Ramos (cell line): ENCODE data around the gene TSPAN14.

Experiments used
- in situ Hi-C: fragments of 300-500 bp; cut with MboI; formaldehyde crosslinking; loops from one replicate; pipeline ENCODE4 v1.14.3; 2022; ENCODE audit warnings: low sequenced_read_pairs; ENCODE audit not compliant: unreplicated experiment

The TSPAN14 gene

DNA sequence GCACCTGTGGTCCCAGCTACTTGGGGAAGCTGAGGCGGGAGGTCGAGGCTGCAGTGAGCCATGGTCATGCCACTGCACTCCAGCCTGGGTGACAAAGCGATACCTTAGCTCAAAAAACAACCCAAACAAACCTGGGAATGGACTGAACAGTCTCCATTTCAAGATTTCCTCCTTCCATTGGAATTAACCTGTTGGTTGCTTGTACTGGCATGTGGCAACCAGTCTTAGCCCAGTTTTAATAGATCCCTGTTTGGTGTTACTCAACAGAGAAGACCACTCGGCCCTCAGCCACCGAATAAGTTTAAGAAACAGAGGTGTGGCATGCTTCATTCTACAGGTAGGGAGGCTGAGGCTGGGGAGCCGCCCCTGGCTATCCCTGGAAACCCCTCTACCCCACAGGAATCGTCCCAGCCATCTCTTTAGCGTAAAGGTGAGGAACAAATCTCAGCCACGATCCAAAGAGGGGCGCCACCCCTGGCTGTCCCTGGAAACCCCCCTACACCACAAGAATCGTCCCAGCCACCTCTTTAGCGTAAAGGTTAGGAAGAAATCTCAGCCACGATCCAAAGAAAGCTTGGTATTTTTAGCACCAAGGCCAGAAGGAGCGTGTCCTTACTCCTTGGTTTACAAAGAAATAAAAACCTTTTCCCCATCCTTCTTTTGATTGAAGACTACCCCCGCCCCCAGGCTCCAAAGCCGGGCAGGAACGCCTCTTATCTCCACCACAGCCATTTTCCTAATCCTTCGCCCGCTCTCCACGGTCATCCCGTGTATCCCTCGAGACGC, 861 bp upstream of the TSPAN14 start:
- in situ Hi-C loops, result loop anchor here (10.0 to 25.0 kb wide), 3 partner anchors 268 to 1366 kb away; no protein-coding TSS in a partner anchor

DNA sequence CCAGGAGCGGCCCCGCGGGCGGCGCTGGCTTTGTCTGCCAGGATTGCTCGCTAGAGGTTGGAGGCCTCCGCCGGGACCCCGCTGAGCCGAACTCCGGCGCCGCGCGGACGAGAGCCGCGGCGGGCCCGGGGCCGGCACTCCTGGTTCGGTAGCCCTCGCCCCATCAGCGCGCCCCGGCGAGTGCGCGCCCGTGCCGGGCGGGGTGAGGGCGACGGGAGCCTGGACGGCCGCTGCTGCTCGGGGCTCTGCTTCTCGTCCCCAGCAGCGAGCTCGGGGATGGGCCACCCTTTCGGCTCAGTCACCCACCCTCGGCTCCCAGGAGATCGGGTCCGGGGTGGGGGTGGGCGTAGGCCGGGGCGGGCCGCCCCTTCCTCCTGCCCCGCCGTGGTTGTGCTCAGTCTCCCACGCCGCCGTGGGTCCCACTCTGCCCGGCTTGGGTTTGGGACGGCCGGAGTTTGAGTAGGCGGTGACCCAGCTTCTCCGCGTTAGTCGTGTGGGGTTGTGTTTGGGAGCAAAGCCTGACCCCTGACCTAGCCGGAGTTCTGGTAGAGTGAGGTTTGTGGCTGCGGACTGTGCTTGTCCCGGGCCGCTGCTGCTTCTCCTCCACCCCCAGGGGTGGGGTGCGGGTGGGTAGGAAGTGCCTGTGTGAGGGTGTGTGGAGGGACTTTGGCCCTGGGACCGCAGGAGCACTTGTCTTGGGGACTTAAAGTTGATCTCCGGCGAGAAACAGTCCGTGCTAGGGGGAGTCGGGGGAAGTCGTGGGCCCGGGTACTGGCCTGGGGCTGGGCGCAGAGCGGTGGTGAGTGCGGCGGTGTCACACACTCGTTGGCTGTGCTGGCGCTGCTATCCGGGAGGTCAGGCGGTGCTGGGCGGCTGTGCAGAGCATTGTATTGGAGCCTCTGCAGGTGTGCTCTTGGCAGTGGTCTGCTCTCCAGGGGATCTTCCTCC, 677 bp downstream of the TSPAN14 start:
- in situ Hi-C loops, result loop anchor here (10.0 to 25.0 kb wide), 3 partner anchors 270 to 1367 kb away; no protein-coding TSS in a partner anchor

DNA sequence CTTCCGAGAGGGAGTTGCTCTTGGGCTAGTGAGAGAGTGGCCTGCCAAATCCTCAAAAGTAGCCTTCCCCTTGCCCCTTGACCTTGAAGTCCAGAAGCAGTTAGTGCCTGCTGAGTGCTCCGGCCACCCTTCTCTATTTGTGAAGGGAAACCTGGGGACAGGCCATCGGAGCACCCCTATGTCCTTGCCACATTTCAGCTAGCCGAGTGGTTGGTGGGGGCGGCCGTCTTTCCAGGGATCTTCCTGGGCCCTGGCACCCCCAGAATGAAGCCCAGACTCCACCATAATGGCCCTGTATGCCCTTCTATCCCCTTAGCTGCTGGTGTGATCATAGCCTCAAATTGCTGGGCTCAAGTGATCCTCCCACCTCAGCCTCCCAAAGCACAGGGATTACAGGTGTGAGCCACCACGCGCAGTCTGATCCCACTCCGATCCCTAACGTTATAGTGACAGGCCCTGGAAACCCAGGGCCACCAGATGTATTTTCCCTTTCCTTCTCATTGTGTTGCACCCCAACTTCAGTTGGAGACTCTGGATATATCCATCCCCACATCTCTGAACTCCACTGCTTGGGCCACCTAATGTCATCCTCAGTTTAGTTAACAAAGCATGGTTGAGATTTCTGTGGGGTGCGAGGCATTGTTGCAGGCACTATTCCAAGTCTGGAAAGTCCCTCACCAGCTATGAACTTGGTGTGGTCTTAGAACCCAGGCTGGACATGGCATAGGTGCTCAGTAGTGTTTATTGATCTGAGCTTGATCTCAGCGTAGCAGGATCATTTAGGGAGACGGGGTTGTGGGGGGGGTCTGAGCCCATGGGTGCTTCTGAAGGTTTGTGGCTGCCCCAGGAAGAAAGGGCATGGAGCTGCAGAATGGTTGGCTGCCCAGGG, 1.6 kb downstream of the TSPAN14 start:
- in situ Hi-C loops, result loop anchor here (10.0 to 25.0 kb wide), 3 partner anchors 271 to 1368 kb away; no protein-coding TSS in a partner anchor

DNA sequence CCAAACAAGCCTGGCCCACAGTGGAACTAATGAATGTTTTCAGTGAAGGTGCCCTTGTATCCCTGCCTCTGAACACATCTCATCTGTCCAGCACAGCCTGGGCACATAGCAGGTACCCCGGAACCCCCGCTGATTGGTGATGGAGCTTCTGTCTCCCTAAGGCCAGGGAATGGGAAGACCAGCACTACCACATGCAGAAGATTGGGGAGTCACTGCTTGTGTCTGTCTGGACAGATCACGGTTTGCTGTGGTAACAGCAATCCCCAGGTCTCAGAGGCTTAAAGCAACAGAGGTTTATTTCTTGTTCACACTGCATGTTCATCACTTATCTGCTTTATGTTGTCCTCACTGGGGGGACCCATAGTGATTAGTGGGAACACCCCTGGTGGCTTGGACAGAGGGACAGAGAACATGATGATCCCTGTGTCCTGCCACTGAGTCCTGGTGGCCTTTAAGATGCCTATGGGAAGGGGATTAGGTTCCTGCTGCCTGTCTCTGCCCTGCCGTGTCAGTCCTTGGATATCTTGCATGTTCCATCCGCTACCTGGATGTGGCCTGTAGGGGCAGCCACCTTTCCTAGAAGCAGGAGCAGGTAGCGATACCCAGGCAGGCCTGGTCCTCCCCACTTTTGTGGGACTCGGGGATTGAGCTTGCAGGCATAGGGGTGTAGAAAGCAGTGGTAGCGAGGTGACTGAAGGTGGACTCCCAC, 3.6 kb downstream of the TSPAN14 start:
- in situ Hi-C loops, result loop anchor here (10.0 to 25.0 kb wide), 3 partner anchors 273 to 1370 kb away; no protein-coding TSS in a partner anchor

DNA sequence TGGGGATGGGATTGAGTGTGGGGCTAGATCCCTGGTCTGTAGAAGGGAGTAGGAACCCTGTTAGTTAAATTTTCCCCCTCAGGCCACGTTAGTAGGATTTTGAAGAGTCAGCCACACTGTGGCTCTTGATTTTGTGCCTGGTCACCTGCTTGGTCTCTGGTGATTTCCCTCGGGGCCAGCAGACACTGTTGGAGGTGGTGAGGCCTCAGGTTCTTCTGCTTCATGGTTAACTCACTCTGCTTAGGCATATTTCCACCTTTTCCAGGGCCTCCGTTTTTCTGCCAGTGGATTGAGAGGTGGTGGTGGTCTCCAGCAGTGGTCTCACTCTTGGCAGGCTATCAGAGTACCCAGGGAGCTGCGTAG, 4.1 kb downstream of the TSPAN14 start:
- in situ Hi-C loops, result loop anchor here (10.0 to 25.0 kb wide), 3 partner anchors 273 to 1371 kb away; no protein-coding TSS in a partner anchor

DNA sequence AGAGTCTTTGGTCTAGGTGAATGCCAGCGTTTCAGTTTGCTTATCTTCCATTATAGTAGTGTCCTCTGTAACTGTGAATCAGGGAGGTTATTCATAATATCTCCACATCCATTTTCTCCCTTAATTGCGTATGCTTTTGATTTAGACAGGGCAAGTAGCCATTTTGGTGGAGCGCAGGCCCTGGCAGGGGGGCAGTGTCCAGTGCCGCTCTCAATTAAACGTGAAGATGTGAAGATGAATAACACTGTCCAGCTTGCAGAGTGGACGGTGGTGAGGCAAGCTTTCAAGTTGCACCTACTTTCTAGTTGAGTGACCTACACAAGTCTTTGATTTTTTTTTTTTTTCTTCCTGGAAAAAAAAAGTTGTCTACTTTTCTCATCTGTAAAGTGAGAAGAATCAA, 4.5 kb downstream of the TSPAN14 start:
- in situ Hi-C loops, result loop anchor here (10.0 to 25.0 kb wide), 3 partner anchors 274 to 1371 kb away; no protein-coding TSS in a partner anchor

DNA sequence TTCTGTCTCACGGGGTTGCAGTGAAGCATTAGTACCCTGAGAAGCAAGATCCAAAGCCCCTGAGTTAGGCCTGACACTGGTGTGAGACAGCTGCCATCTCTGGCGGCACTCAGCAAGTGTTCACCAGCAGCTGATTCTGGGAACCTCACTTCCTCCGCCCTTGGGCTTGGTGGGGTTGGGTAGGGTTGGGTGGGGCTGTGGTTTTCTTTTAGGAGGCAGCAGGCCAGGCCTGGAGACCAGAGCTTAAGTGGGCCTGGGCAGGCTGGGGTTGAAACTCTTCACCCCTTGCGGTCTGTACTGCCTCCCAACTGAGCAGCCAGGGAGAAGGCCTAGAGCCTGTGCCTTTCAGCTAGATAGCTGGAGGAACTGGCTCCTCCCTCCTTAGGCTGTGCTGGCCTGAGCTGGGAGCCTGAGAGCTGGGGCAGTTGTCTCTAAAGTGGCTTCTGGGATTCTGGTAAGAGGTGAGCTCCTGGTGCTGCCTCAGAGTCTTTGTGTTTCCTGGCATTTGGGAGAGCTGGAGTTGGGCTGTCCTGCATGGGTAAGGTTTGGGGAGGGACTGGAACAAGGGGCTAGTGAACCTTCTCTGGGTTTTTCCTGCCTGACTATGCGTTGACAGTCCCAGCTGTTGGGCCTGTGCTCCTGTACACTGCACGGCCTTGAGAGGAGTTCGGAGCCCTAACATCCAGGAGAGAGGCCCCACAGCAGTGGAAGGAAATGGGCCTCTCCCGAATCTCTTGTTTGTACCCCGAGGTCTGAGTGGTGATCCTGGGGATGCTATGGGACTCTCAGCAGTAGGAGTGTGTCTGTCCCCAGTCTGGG, 5.1 kb downstream of the TSPAN14 start:
- in situ Hi-C loops, result loop anchor here (10.0 to 25.0 kb wide), 3 partner anchors 274 to 1372 kb away; no protein-coding TSS in a partner anchor

DNA sequence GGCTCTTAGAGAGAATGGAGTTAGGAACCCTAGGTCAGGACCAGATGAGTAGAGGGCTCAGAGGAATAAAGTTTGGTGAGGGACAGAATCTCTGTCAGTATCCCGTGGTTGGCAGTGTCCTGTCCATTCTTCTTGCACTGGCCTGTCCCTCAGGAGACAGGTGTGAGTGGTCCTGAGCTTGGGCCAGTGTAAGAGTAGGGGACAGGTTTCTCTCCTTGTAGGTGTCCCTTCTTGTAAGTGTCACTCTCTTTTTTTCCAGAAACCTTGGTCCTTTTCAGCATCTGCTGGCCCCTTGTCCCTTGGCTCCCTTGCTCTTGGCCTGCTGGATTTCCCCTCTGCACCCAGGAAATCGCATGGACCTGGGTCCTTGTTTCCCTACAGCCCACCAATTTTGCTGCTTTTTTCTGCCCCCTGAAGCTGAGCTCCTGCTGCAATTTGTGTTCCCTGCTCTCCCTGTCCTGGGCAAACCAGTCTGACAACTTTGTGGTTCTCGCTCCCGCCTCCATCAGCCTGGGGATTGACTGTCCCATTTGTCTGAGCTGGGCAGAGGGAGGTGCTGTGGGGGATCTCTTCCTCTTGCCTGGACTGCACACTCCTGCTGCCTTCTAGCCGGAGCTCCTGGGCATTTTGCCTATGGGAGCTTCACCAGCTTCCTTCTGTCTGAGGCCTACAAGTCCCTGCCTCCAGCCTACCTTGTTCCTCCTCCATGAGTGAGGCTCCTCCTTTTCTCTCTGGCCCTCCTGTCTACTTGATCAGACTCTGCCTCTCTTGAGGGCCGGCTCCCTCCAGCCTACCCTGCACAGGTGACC, 6.5 kb downstream of the TSPAN14 start:
- in situ Hi-C loops, result loop anchor here (25.0 kb wide), 2 partner anchors 1198 to 1373 kb away; no protein-coding TSS in a partner anchor

DNA sequence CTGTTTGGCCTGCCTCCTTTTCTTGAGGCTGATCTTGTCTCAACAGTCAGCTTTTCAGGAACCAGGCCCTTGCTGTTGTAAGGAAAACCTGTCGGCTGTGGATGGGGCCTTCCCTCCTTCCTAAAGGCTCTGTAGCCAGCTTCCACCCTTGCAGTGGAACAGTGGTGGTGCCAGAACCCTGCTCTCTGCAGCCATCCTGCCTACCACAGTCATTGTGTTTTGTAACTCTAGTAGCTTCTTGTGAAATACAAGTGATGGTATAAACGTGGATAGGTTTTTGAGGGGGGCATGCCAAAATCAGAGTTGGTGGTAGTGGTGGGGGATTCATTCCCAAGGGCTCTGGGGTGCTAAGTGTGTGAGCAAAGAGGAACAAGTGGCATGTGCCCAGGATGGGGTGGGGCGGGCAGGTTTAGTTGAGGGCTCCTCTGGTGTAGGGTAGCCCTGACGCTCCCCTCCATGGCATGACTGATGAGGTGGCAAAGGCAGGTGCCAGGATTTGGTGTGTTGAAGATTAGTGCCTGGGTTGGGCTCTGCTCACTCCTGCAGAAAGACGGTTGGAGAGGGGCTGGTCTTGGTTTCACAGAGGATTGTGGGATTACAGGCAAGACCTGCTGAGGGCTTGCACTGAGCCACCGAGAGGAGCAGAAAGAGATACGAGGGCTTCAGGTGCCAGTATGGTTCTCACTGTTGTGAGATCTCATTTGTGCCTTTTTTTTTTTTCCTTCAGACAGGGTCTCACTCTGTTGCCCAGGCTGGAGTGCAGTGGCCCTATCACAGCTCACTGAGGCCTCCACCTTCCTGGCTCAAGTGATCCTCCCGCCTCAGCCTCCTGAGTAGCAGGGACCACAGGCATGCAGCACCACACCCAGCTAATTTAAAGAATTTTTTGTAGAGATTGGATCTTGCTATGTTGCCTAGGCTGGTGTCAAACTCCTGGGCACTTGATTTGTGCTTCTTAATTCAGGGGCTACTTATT, 7.4 kb downstream of the TSPAN14 start:
- in situ Hi-C loops, result loop anchor here (25.0 kb wide), 2 partner anchors 1199 to 1374 kb away; no protein-coding TSS in a partner anchor

DNA sequence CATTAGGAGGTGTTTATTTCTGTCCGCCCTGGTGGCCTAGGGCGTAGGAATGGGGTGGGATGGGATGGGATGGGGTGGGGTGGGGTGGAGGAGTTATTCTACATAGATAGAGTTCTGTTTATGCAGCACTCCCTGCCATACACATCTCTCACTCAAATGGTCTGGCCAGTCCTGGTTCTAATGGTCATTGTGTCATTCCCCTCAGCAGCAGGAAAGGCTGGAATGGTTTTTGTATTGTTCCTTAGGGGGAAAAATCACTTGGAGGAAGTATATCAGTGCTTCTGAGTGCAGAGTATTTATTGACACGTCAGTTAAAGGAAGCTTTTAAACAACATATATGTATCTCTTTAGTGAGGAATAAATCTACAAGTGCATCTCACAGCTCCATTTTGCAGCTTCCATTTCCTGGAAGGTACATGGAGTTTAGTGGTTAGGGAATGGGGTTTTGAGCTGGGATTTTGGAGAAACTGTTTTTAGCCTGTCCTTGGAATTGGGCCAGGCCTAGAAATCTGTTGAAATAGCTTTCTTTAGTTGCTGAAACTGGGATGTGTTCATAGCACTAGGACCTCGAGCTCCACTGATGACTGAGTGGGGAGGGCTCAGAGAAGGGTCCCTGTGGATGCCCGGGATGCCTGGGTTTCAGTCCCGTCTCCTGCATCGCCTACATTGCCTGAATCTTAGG, 8.3 kb downstream of the TSPAN14 start:
- in situ Hi-C loops, result loop anchor here (25.0 kb wide), 2 partner anchors 1200 to 1375 kb away; no protein-coding TSS in a partner anchor

DNA sequence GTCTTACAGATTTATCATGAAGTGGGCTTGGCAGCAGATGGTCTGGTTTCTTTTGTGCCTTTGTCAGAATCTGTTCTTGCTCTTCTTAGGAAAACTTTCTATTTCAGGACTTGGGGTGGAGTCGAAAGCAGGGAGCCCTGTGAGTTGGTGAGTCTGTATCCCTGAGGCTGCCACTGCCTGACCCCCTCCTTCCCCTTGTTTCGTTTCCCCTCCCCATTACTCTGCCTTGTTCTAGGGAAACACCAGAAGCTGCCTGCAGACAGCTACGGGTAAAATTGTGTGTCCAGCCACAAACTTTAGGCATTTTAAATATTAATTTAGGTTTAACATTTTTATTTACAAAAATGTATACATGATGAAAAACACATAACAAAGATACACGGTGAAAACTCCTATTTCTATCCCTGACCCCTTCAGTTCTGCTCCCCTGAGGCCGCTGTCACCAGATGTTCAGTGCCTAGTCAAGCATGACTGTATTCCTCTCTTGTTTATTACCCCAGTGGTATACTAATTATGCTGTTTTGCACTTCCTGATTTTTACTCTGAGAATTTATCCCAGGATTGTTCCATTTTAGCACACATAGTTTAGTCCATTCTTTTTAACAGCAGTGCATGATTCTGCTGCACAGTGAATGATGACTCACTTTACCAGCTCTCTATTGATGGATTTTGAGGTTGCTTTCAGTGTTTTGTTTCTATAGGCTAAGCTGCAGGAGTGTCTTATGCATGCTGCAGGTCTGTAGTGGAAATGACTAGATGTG, 9.1 kb downstream of the TSPAN14 start:
- in situ Hi-C loops, result loop anchor here (25.0 kb wide), 2 partner anchors 1201 to 1376 kb away; no protein-coding TSS in a partner anchor

DNA sequence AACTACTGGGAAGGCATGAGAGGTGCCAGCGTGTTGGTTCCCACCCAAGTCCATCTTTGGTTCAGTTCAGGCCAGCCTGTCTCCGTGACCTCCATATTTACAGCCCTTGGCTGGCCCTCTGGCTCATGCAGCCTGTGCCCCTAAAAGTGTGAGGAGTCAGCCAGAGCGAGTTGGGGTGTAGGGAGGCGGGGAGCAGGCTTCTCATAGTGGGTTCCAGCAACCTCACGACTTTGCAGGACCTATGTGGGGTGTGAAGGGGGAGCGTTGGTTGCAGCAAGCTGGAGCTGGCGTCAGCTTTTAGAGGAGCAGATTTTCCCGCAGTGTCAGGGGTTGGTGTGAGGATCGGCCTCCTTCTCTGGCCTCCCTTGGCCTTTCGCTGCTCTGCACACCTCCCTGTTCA, 9.8 kb downstream of the TSPAN14 start:
- in situ Hi-C loops, result loop anchor here (25.0 kb wide), 2 partner anchors 1202 to 1377 kb away; no protein-coding TSS in a partner anchor

DNA sequence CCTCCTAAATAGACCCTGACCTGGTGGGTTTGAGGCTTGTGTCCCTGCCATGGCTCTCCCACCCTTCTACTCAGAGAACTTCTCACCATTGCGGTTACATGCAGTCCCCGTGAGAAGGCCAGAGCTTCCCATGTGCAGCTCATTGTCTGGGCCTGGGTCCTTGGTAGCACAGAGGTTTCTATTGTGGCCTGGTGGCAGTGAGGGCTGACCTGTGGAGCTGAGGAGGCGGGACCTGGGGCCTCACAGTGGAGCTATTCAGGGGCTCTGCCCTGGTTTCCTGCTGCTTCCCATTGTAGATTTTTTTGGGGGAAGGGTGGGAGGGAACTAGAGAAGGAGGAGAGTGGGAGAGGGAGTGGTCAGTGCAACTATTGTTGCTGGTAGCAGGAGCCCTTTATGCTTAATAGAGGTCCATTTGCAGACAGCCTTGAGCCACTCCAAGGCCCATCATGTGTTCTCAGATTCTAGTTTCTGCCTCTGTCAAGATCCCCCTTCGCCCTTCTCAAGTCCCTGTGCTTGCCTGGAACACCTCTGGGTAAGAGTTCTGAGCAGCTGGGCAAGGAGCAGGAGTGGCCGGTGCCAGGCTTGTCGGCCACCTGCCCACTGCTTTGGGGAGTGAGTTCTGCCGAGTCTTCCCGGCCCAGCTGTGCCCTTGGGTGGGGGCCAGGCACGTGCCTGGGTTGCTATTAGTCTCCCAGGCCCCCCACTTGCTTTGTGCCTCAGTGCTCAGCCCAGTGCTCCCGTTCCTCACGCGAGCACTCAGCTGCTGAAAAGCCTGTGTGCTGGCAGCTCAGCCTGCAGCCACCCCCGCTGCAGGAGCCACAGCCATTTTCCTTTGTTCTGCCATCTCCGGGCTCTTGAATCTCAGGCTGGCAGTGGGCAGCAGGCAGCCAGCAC, 10.7 kb downstream of the TSPAN14 start:
- in situ Hi-C loops, result loop anchor here (25.0 kb wide), 2 partner anchors 1203 to 1378 kb away; no protein-coding TSS in a partner anchor
